Trophoblast cell (in vitro differentiated cells and primary cell): Measurements from ENCODE around the gene FHOD3.

ENCODE experiments used
- DNase-seq, 2 donors: peaks; one replicate each; pipeline ENCODE4 v3.0.0-alpha.2; 2016
- H2AFZ ChIP-seq: 2 replicates; pipeline ENCODE4 v1.6.1; 2013; ENCODE audit warnings: low read length, moderate library complexity, mild to moderate bottlenecking; ENCODE audit not compliant: insufficient read depth, poor library complexity
- H2AK5ac ChIP-seq: 2 replicates; pipeline ENCODE4 v1.6.1; 2013; ENCODE audit warnings: mild to moderate bottlenecking, low read length
- H2BK120ac ChIP-seq: 2 replicates; pipeline ENCODE4 v1.6.1; 2013; ENCODE audit warnings: low read length, mild to moderate bottlenecking, moderate library complexity; ENCODE audit not compliant: insufficient read depth, poor library complexity
- H2BK12ac ChIP-seq: 2 replicates; pipeline ENCODE4 v1.6.1; 2013; ENCODE audit warnings: mild to moderate bottlenecking, low read length, moderate library complexity
- H2BK5ac ChIP-seq: 2 replicates; pipeline ENCODE4 v1.6.1; 2013; ENCODE audit warnings: low read length, low read depth, moderate library complexity, mild to moderate bottlenecking; ENCODE audit not compliant: poor library complexity
- H3K14ac ChIP-seq: 2 replicates; pipeline ENCODE4 v1.6.1; 2013; ENCODE audit warnings: mild to moderate bottlenecking, low read length
- H3K18ac ChIP-seq: 2 replicates; pipeline ENCODE4 v1.6.1; 2013; ENCODE audit warnings: mild to moderate bottlenecking, low read length
- H3K23ac ChIP-seq: 2 replicates; pipeline ENCODE4 v1.6.1; 2013; ENCODE audit warnings: low read length
- H3K27ac ChIP-seq: 2 replicates; pipeline ENCODE4 v1.5.1; 2013; ENCODE audit warnings: low read depth, mild to moderate bottlenecking, inconsistent platforms, low read length, moderate library complexity
- H3K27me3 ChIP-seq: 2 replicates; pipeline ENCODE4 v1.6.1; 2013; ENCODE audit warnings: inconsistent platforms, mild to moderate bottlenecking, low read length, moderate library complexity; ENCODE audit not compliant: insufficient read depth
- H3K36me3 ChIP-seq, 2 experiments: 1 replicate in 1 of 2; 2 replicates in 1 of 2; pipeline ENCODE4 v1.6.1; 2013; ENCODE audit warnings: low read length in 2 of 2, mild to moderate bottlenecking in 2 of 2, moderate library complexity in 1 of 2; ENCODE audit not compliant: insufficient read depth in 2 of 2, control insufficient read depth in 1 of 2
- H3K4ac ChIP-seq: 2 replicates; pipeline ENCODE4 v1.6.1; 2013; ENCODE audit warnings: low read depth, mild to moderate bottlenecking, low read length, moderate library complexity
- H3K4me1 ChIP-seq, 2 experiments: 1 replicate in 1 of 2; 2 replicates in 1 of 2; pipeline ENCODE4 v1.6.1; 2013; ENCODE audit warnings: low read length in 2 of 2, mild to moderate bottlenecking in 2 of 2, moderate library complexity in 1 of 2; ENCODE audit not compliant: insufficient read depth in 2 of 2, control insufficient read depth in 1 of 2
- H3K4me2 ChIP-seq: 2 replicates; pipeline ENCODE4 v1.6.1; 2013; ENCODE audit warnings: inconsistent platforms, mild to moderate bottlenecking, low read length, moderate library complexity
- H3K4me3 ChIP-seq: 2 replicates; pipeline ENCODE4 v1.5.1; 2013; ENCODE audit warnings: mild to moderate bottlenecking, low read depth, low read length, inconsistent platforms
- H3K79me1 ChIP-seq: one replicate; pipeline ENCODE4 v1.6.1; 2013; ENCODE audit warnings: low read length
- H3K79me2 ChIP-seq: 2 replicates; pipeline ENCODE4 v1.6.1; 2013; ENCODE audit warnings: low read length, mild to moderate bottlenecking; ENCODE audit not compliant: control insufficient read depth, insufficient read depth, poor library complexity
- H3K9ac ChIP-seq: 2 replicates; pipeline ENCODE4 v1.6.1; 2013; ENCODE audit warnings: mild to moderate bottlenecking, low read length
- H3K9me3 ChIP-seq: 2 replicates; pipeline ENCODE4 v1.6.1; 2013; ENCODE audit warnings: low read depth, mild to moderate bottlenecking, control low read depth, inconsistent platforms, low read length; ENCODE audit not compliant: insufficient read depth
- H4K12ac ChIP-seq: 2 replicates; pipeline ENCODE4 v1.6.1; 2013; ENCODE audit warnings: low read depth, mild to moderate bottlenecking, low read length, moderate library complexity
- H4K8ac ChIP-seq: 2 replicates; pipeline ENCODE4 v1.6.1; 2013; ENCODE audit warnings: low read depth, mild to moderate bottlenecking, low read length, moderate library complexity
- H4K91ac ChIP-seq: one replicate; pipeline ENCODE4 v1.6.1; 2013; ENCODE audit warnings: low read depth, mild to moderate bottlenecking, low read length, moderate library complexity
- WGBS: extraction: QIAGEN DNeasy Blood & Tissue Kit; methylation state at CpG from one replicate; pipeline ENCODE4 v1.1.7; 2013; ENCODE audit warnings: missing lambda C conversion rate; ENCODE audit not compliant: insufficient read length, insufficient coverage; ENCODE audit errors: extremely low coverage; 5-methylcytosine and 5-hydroxymethylcytosine counted together

Gene FHOD3

GRCh38 chr18:36449451-36449850 is 151.9 kb downstream of the FHOD3 start:
- Histone ChIP-seq H3K23ac (no peak overlapping the region), H3K18ac (no peak overlapping the region), H3K79me2 (no peaks in the 10 kb centered on the region), H2AFZ (no peak overlapping the region), H3K79me1 (peaks cover 12% of the 10 kb centered on the region), H4K91ac (no peak overlapping the region), H2BK5ac (no peak overlapping the region), H3K4me1 (peaks cover 25 to 39% of the 10 kb centered on the region in 2 experiments), H3K4ac (no peak overlapping the region), H3K27me3 (no peaks in the 10 kb centered on the region), H3K4me2 (no peak overlapping the region), H3K9me3 (no peaks in the 10 kb centered on the region), H2BK120ac (no peak overlapping the region), H4K12ac (no peak overlapping the region), H2AK5ac (no peak overlapping the region), H4K8ac (no peak overlapping the region), H3K27ac (no peak overlapping the region), H3K14ac (no peak overlapping the region), H2BK12ac (no peak overlapping the region), H3K9ac (no peak overlapping the region), H3K36me3 (no peaks in the 10 kb centered on the region), H3K4me3 (no peak overlapping the region)
- peak in 1 of 2 donors; percentile 67 for DNase-seq
- WGBS = no CpG with 5 or more reads among the region's 2 CpGs

- Histone ChIP-seq H4K12ac (no peak overlapping the region), H3K23ac (no peak overlapping the region), H3K9me3 (no peaks in the 10 kb centered on the region), H2BK120ac (no peak overlapping the region), H3K79me1 (peaks cover 12% of the 10 kb centered on the region), H3K27me3 (no peaks in the 10 kb centered on the region), H3K9ac (no peak overlapping the region), H3K27ac (no peak overlapping the region), H4K91ac (no peak overlapping the region), H3K4me2 (no peak overlapping the region), H3K4me3 (no peak overlapping the region), H3K4ac (no peak overlapping the region), H3K79me2 (no peaks in the 10 kb centered on the region), H3K4me1 (peaks cover 28 to 45% of the 10 kb centered on the region in 2 experiments), H4K8ac (no peak overlapping the region), H2AK5ac (no peak overlapping the region), H3K14ac (no peak overlapping the region), H2AFZ (no peak overlapping the region), H3K36me3 (no peaks in the 10 kb centered on the region), H3K18ac (no peak overlapping the region), H2BK12ac (no peak overlapping the region), H2BK5ac (no peak overlapping the region)
- WGBS = no CpG with 5 or more reads among the region's 6 CpGs
- DNase-seq = no peak
Observed at GRCh38 chr18:36450264-36450663, 152.8 kb downstream of the FHOD3 start.

- Histone ChIP-seq H2AFZ (no peak overlapping the region), H3K18ac (no peak overlapping the region), H2BK120ac (no peak overlapping the region), H2AK5ac (peak overlapping the region; percentile 46), H3K36me3 (no peaks in the 10 kb centered on the region), H3K4ac (no peak overlapping the region), H3K9me3 (no peaks in the 10 kb centered on the region), H3K23ac (no peak overlapping the region), H2BK12ac (peak overlapping the region; percentile 2), H3K79me1 (peaks cover 15% of the 10 kb centered on the region), H4K8ac (no peak overlapping the region), H3K4me2 (no peak overlapping the region), H3K79me2 (no peaks in the 10 kb centered on the region), H3K27ac (no peak overlapping the region), H3K4me1 (peaks cover 24 to 45% of the 10 kb centered on the region in 2 experiments), H2BK5ac (no peak overlapping the region), H3K14ac (no peak overlapping the region), H3K27me3 (no peaks in the 10 kb centered on the region), H3K9ac (no peak overlapping the region), H4K91ac (peak overlapping the region; percentile 50), H4K12ac (no peak overlapping the region), H3K4me3 (no peak overlapping the region)
- DNase-seq = peak in 1 of 2 donors; percentile 59
- WGBS = no CpG with 5 or more reads among the region's 15 CpGs
Observed at GRCh38 chr18:36451454-36452251, 154.1 kb downstream of the FHOD3 start.

- no peak for DNase-seq
- Histone ChIP-seq H2BK12ac (no peak overlapping the region), H3K18ac (peak overlapping the region; percentile 2), H2AK5ac (no peak overlapping the region), H3K4me1 (peaks cover 19 to 38% of the 10 kb centered on the region in 2 experiments), H3K23ac (no peak overlapping the region), H2BK5ac (no peak overlapping the region), H2BK120ac (no peak overlapping the region), H3K36me3 (no peaks in the 10 kb centered on the region), H3K27me3 (no peaks in the 10 kb centered on the region), H3K27ac (no peak overlapping the region), H4K91ac (peak overlapping the region; percentile 1), H2AFZ (no peak overlapping the region), H3K4me2 (no peak overlapping the region), H3K4ac (no peak overlapping the region), H3K14ac (no peak overlapping the region), H4K8ac (no peak overlapping the region), H3K79me2 (no peaks in the 10 kb centered on the region), H3K9ac (no peak overlapping the region), H3K9me3 (no peaks in the 10 kb centered on the region), H3K4me3 (no peak overlapping the region), H3K79me1 (peaks cover 8% of the 10 kb centered on the region), H4K12ac (no peak overlapping the region)
- WGBS = no CpG with 5 or more reads among the region's 2 CpGs
Observed at GRCh38 chr18:36454245-36454644, 156.7 kb downstream of the FHOD3 start.
